MM.1S (cell line): ENCODE results near the gene PIK3R5.

Source experiments
- DNase-seq: peaks from one replicate; pipeline ENCODE4 v3.0.0-alpha.2; 2015
- H2AFZ ChIP-seq: fragments of 300-600 bp; sonication (generic); 2 replicates; pipeline ENCODE4 v1.6.0; 2016; ENCODE audit warnings: antibody characterized with exemption, low read length
- H3F3A ChIP-seq: fragments of 300-600 bp; sonication (generic); 2 replicates; pipeline ENCODE4 v1.6.1; 2016; ENCODE audit warnings: mild to moderate bottlenecking, antibody characterized with exemption, low read length, moderate library complexity, mixed read lengths; ENCODE audit not compliant: insufficient read depth
- H3K27ac ChIP-seq: fragments of 300-600 bp; sonication (generic); 2 replicates; pipeline ENCODE4 v1.5.1; 2016; ENCODE audit warnings: mild to moderate bottlenecking, low read length
- H3K27me3 ChIP-seq: fragments of 300-600 bp; sonication (generic); replicated peaks from 2 replicates; pipeline ENCODE4 v1.6.0; 2016; ENCODE audit warnings: low read length; ENCODE audit not compliant: insufficient read depth
- H3K36me3 ChIP-seq: fragments of 300-600 bp; sonication (generic); replicated peaks from 2 replicates; pipeline ENCODE4 v1.6.1; 2016; ENCODE audit warnings: mild to moderate bottlenecking, low read length, mixed read lengths; ENCODE audit not compliant: insufficient read depth
- H3K4me1 ChIP-seq: fragments of 300-600 bp; sonication (generic); 2 replicates; pipeline ENCODE4 v1.6.1; 2016; ENCODE audit warnings: low read length, mixed read lengths
- H3K4me2 ChIP-seq: fragments of 300-600 bp; sonication (generic); 2 replicates; pipeline ENCODE4 v1.6.0; 2016; ENCODE audit warnings: low read depth, low read length
- H3K4me3 ChIP-seq: fragments of 300-600 bp; sonication (generic); 2 replicates; pipeline ENCODE4 v1.5.1; 2016; ENCODE audit warnings: low read length, mixed read lengths
- H3K79me2 ChIP-seq: fragments of 300-600 bp; sonication (generic); 2 replicates; pipeline ENCODE4 v1.6.1; 2016; ENCODE audit warnings: mixed run types, low read length, mixed read lengths
- H3K9ac ChIP-seq: fragments of 300-600 bp; sonication (generic); 2 replicates; pipeline ENCODE4 v1.6.1; 2016; ENCODE audit warnings: low read length, mixed read lengths
- H3K9me2 ChIP-seq: fragments of 300-600 bp; sonication (generic); replicated peaks from 2 replicates; pipeline ENCODE4 v1.6.1; 2016; ENCODE audit warnings: mild to moderate bottlenecking, low read length, mixed read lengths; ENCODE audit not compliant: insufficient read depth
- H3K9me3 ChIP-seq: fragments of 300-600 bp; sonication (generic); replicated peaks from 2 replicates; pipeline ENCODE4 v1.6.1; 2016; ENCODE audit warnings: mild to moderate bottlenecking, low read length, mixed read lengths; ENCODE audit not compliant: insufficient read depth
- H4K20me1 ChIP-seq: fragments of 300-600 bp; sonication (generic); 2 replicates; pipeline ENCODE4 v1.6.1; 2016; ENCODE audit warnings: mild to moderate bottlenecking, low read length, moderate library complexity, mixed read lengths; ENCODE audit not compliant: insufficient read depth
- CTCF ChIP-seq: fragments of 300-600 bp; sonication (generic); IDR thresholded peaks from 2 replicates; pipeline ENCODE4 v1.5.1; 2016; ENCODE audit warnings: antibody characterized with exemption, low read length, mixed read lengths
- EZH2 ChIP-seq: fragments of 300-600 bp; sonication (generic); optimal IDR thresholded peaks from 2 replicates; pipeline ENCODE3; 2017; ENCODE audit warnings: low read depth, mild to moderate bottlenecking, antibody characterized with exemption, low read length, mixed read lengths
- EZH2phosphoT487 ChIP-seq: fragments of 300-600 bp; sonication (generic); IDR thresholded peaks from 2 replicates; pipeline ENCODE4 v1.6.1; 2018; ENCODE audit warnings: antibody characterized with exemption, low read length

Gene PIK3R5

DNA sequence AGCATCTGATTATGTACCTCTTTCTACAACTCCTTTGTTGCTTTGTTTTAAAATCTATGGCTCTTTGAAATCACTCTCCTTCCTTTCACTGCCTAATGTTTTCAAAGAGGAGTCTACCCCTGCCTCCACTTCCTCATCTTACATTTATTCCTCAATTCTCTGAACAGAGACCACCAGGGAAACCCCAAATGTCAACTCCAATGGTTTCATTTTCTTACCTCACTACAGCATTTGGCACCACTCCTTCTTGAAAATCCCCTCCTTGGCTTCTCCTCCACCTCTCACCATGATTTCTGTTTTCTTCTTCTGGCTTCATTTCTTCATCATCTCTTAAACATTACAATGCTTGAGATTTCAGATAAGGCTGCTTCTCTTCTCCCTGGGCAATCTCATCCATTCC, 2.4 kb upstream of the PIK3R5 start:
- Histone ChIP-seq H3F3A (no peaks in the 10 kb centered on the region), H3K36me3 (no peaks in the 10 kb centered on the region), H3K4me1 (no peaks in the 10 kb centered on the region), H3K9me2 (no peaks in the 10 kb centered on the region), H2AFZ (no peak overlapping the region), H3K4me2 (no peak overlapping the region), H3K79me2 (no peaks in the 10 kb centered on the region), H3K9ac (no peak overlapping the region), H3K27me3 (no peaks in the 10 kb centered on the region), H4K20me1 (no peaks in the 10 kb centered on the region), H3K27ac (no peak overlapping the region), H3K4me3 (no peak overlapping the region), H3K9me3 (no peaks in the 10 kb centered on the region)
- DNase-seq, result no peak
- no peak for TF ChIP-seq CTCF
- TF ChIP-seq EZH2phosphoT487, result no peak
- TF ChIP-seq EZH2, result no peak

DNA sequence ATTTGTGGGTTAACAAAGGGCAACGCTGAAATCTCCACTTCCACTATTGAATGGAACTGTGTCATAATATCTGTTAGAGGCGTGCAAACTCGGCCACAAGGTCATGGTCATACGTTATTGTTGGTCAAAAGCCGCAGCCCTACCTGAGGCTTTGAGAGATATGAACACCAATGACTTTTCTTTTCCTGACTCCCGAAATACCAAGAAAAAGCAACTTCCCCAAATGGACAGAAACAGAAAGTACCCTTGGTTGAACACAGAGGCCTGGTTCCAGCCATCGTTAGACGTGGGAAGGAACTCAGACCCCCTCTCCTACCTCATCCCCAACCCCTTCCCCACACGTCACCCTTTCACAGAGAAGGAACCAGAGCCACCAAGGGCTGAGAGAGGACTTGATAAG, 1.4 kb upstream of the PIK3R5 start:
- H3K4me2 ChIP-seq, result no peak overlapping the region
- H4K20me1 ChIP-seq, result no peaks in the 10 kb centered on the region

GRCh38 chr17:8964801-8965393, 610 bp downstream of the PIK3R5 start:
- Histone ChIP-seq H3K36me3 (no peaks in the 10 kb centered on the region), H2AFZ (no peak overlapping the region), H3K9me2 (no peaks in the 10 kb centered on the region), H4K20me1 (no peaks in the 10 kb centered on the region), H3K27ac (no peak overlapping the region), H3K4me2 (no peak overlapping the region), H3K79me2 (no peaks in the 10 kb centered on the region), H3K9me3 (no peaks in the 10 kb centered on the region), H3K27me3 (no peaks in the 10 kb centered on the region), H3K4me3 (no peak overlapping the region), H3K4me1 (no peaks in the 10 kb centered on the region), H3F3A (no peaks in the 10 kb centered on the region), H3K9ac (no peak overlapping the region)
- no peak for DNase-seq
- TF ChIP-seq EZH2phosphoT487 (no peak), CTCF (no peak), EZH2 (no peak)

More for the DNA sequence above, 1.4 kb upstream of the PIK3R5 start:
- no peaks in the 10 kb centered on the region for H3K36me3 ChIP-seq
- H3K27me3 ChIP-seq, result no peaks in the 10 kb centered on the region
- H3K79me2 ChIP-seq, result no peaks in the 10 kb centered on the region
- H3K9me3 ChIP-seq, result no peaks in the 10 kb centered on the region
- no peak for DNase-seq
- no peak overlapping the region for H3K9ac ChIP-seq
- H3K4me3 ChIP-seq, result no peak overlapping the region
- H3F3A ChIP-seq, result no peaks in the 10 kb centered on the region
- H3K27ac ChIP-seq, result no peak overlapping the region
- H2AFZ ChIP-seq, result no peak overlapping the region
- TF ChIP-seq EZH2phosphoT487 (no peak), EZH2 (no peak), CTCF (no peak)
- no peaks in the 10 kb centered on the region for H3K4me1 ChIP-seq
- no peaks in the 10 kb centered on the region for H3K9me2 ChIP-seq
